Stimulated activated CD4-positive, alpha-beta T cell treated with anti-CD3 and anti-CD28 coated beads, Interleukin-2, amount 100 ng/mL, for 4 hours (primary cell): Measurements from ENCODE around the gene AMTN.

ENCODE experiments used
- DNase-seq: peaks from one replicate; pipeline ENCODE4 v3.0.0-alpha.2; 2020; ENCODE audit warnings: low read depth

The AMTN gene

DNA sequence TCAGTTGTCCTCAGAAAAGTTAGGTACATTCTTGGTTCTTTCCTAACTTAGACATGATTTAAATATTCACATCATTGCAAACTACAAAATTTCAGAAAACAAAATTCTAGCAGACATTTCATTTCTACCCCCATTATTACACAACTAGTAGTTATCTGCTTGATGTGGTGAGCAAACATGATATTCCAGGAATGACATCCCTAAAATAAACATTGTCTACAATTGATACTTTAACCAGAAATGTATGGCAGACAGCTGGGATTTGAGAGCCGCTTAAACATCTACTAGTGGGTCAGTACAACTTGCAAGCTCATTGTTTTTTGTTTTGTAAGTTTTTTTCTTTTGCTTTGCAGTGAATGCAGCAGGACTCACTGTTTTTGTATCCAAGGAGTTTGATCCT lies 41.6 kb downstream of the AMTN start:
- DNase-seq = no peak

DNA sequence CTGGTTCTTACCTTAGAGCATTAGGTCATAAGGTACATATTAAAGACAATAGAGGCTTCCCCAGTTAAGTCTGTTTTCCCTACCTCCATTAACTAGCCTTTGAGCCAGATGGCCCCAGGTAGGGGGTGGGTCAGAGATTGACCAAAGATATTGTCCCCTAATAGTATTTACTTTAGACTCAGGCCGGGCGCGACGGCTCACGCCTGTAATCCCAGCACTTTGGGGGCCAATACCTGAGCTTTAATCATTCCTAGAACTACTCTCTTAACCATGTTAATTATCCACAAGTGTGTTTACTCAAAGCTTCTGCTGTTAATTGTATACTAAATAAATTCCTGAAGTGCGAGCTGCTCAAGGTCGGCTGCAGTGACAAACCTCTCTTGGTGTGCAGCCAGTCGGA lies 45.7 kb downstream of the AMTN start:
- DNase-seq = no peak

DNA sequence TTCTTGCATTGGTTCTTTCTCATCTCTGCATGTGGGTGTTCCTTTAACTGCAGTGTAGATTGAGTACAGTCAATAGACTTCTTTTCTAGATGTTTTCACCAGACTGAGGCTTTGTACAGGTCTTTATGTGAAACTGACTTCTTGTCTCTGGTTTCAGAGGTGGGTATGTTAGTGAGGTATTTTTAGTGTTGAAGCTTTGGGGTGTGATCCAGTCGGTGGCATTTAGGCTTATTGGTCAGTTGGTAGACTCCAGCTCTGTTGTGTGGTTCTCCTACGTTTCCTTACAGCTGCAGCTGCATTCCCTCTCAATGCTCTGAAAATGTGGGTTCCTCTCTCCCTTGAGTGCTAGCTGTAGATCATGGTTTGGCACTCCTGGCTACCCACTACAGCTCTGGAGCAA lies 52.4 kb downstream of the AMTN start:
- no peak for DNase-seq

DNA sequence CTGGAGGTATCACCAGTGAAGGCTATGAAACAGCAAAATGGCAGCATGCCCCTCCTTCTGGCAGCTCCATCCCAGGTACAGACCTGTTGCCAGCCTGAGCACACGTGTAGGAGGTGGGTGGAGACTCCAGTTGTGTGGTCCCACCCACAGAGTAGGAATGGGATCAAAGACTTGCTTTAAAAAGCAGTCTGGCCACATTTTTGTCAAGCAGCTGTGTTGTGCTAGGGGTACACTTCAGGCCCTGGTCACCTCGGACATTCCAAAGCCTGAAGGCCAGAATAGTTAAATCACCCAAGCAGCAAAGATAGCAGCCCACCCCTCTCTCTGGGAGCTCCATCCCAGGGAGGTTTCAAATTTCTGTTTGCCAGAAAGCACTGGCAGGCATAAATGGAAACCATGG lies 53.4 kb downstream of the AMTN start:
- DNase-seq = no peak

DNA sequence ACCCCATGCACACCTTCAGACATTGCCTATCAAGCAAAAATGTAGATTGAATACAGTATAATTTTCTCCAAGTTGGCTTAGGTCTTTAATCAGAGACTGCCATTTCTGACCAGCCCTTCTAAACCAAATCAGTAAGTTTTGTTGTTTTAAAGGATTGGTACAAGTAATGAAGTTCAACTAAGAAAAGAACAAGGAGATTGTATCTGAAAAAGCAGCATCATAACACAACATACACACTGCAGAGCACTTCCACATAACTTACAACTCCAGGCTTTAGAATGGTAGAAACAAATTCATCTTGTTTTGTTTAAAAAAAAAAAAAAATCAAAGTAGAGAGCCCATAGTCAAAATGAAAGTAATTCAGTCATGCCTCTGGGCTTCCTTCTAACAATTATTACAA lies 57.6 kb downstream of the AMTN start:
- DNase-seq = no peak

DNA sequence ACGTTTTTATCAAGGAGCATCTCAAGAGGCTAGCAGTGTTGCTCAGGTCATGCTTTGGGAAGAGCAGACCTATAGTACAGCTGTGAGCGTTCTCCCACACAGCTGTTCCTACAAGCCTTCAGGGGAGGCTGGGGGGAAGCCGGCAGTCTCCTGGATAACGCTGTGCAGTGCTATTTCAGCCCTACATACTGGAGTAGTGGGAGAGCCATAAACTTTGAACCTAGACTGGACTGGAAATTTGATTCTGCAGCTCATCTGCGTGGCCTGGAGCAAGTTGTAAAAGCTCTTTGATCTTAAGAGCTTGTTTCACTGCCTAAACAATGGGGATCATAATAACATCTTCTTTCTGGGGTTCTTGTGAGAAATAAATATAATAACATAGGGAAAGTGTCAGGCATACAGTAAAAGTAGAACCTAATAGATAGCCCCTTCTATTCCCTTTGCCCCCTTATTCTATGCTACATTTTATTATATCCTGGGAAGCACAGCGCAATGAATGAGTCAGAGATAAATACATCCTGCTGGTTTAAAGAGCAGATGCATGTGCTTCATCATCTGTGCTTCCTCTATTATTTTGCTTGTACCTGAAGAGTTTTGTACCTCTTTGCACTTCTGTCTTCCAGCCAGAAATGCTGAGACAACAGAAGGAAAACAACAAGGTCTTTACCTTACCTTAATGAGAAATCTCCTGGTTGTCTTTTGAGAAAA lies 59.0 kb downstream of the AMTN start:
- no peak for DNase-seq

DNA sequence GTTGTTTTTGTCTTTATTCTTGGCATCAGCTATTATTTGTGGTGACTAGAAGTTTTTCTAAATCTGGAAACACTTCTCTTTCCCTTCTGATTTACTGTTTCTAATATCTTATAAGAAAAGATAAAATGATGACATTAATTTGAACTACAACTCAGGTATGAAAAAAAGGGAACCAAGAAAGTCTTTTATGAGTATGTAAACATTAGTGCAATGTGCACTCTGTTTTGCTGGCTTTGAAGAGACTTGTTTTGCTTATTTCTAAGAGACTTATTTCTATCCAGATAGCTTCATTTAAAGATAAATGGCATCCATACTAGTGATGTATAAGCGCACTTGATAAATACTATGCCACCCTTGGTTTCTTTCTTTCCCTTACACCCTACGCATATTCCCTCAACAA lies 63.6 kb downstream of the AMTN start:
- no peak for DNase-seq
